Pancreas (tissue), 10 donors: Measurements from ENCODE around the gene C12orf50. TPM values are rescaled to one million over a fixed set of nuclear protein-coding genes. Genes with fewer than 3 reads are reported as not detected.

ENCODE experiments used
- ATAC-seq, 4 donors: fragments of 200-7000 bp; cut with Tn5 transposase; one replicate each; pipeline versions ENCODE4 v1.8.0 to v1.9.1; 2020; ENCODE audit warnings: mild to moderate bottlenecking in 4 of 4, moderate library complexity in 4 of 4
- DNase-seq, 6 donors: peaks; one replicate each; pipeline ENCODE4 v3.0.0-alpha.2; 2020
- FAIRE-seq: peaks from 2 replicates; lab custom pipeline; 2012; peaks lifted over from hg19 to GRCh38; lab: Jason Lieb, UNC
- H3K27ac ChIP-seq, 4 donors: fragments of 200-600 bp; sonication (generic); 1 replicate in 3 of 4; 2 replicates in 1 of 4; pipeline versions ENCODE4 v1.5.0 to v1.8.0; 2020
- H3K27me3 ChIP-seq, 4 donors: fragments of 200-600 bp; one replicate each; pipeline ENCODE4 v1.8.0; 2021
- H3K36me3 ChIP-seq, 3 donors: fragments of 200-600 bp; sonication (generic) in 1 of 3; one replicate each; pipeline versions ENCODE4 v1.5.0 to v1.8.0; 2020 to 2021
- H3K4me1 ChIP-seq, 3 donors: fragments of 200-600 bp; one replicate each; pipeline ENCODE4 v1.8.0; 2021
- H3K4me3 ChIP-seq, 4 donors: fragments of 200-600 bp; sonication (generic) in 2 of 4; one replicate each; pipeline versions ENCODE4 v1.5.0 to v1.8.0; 2020 to 2021
- H3K9me3 ChIP-seq, 4 donors: fragments of 200-600 bp; one replicate each; pipeline ENCODE4 v1.8.0; 2021
- WGBS, 2 donors: extraction: QIAGEN DNeasy Blood & Tissue Kit; methylation state at CpG; one replicate each; pipeline ENCODE4 v1.1.7; 2013; 5-methylcytosine and 5-hydroxymethylcytosine counted together
- intact Hi-C, 3 donors: fragments of 100-400 bp; cut with DNase I; formaldehyde crosslinking; loops; one replicate each; pipeline versions ENCODE4 v1.11.1 to v1.14.2; 2022
- polyA plus RNA-seq, 2 donors: library from polyadenylated mRNA; stranded (reverse); fragments of 200-250 nt; gene quantifications; one replicate each; pipeline ENCODE4 v1.2.3, GENCODE V29; 2013
- total RNA-seq, 6 donors: library from RNA; stranded (reverse); fragmentation: NEBNext Ultra II Directional in 4 of 6; extraction: Animal tissue kit (Norgen Biotek cat#: 25700) in 4 of 6; gene quantifications; one replicate each; pipeline versions ENCODE4 v1.2.1 to v1.2.4, GENCODE V29; 2021 to 2023
- TF ChIP-seq, protein P1 (sequence below), 4 donors: fragments of 200-600 bp; sonication (generic) in 3 of 4; IDR thresholded peaks; one replicate each; pipeline versions ENCODE4 v1.5.0 to v1.8.0; 2021; ENCODE audit warnings: antibody characterized with exemption in 4 of 4
- donor health status: healthy with polysubstance abuse.
- donor health status: DM: no; HTN: no; CAD: no; lungs with moderate emphysema.
- donor health status: DM: no; HTN: no; CAD: no.
- donor health status: control.
- donor health status: control.
- donor health status: Bipolar disorder and iron deficiency.
- donor health status: DM: yes; HTN: yes; CAD: no.
- donor health status: DM: no; HTN: no; CAD: no.
- donor health status: DM: no; HTN: no; CAD: no.
- donor health status: DM: yes; HTN: yes; CAD: no.

C12orf50 gene
- total and polyA plus RNA-seq, 8 donors = 0.05 to 0.12 (median 0.09) TPM; not detected in 5

DNA sequence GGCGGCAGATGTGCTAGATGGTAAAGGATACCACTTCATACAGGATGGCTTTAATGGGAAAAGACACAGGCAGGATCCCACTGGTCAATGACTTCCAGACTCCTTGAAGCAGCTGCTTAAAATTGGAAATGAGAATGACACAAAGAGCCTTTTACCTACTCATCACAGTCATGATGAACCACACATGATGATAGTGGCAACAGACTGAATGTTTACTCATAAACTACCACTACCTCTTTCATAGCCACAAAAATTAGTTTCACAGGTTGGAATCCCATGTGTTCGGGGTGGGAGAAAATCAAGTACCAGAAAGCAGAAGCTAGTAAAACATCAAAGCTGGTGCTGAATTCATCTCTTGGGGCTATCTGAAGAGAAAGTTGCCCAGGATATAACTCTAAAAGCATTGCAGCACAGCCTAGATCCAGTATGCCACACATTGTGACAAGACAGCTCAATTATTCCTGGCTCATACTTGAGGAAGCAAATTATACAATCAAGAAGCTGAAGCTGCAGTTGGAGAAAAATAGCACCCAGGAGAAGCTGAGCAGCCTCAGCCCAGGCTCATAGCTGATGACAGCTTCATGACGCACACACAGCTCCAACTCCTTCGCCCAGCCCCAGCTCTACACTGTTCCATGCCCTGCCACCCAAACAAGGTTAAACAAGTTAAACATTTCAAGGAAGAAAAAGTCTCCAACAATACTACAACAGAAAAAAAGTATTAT, 29.0 kb upstream of the C12orf50 start:
- no peak for FAIRE-seq
- intact Hi-C loops = no loop called here
- WGBS, 2 donors = 94 to 95% methylated on average over 4 of the region's 4 CpGs
- no peak overlapping the region for H3K27ac ChIP-seq
- H3K36me3 ChIP-seq = peaks cover 0 to 3% (median 0%) of the 10 kb centered on the region in 3 donors
- H3K9me3 ChIP-seq = no peaks in the 10 kb centered on the region
- DNase-seq = no peak
- peaks cover 0 to 5% (median 5%) of the 10 kb centered on the region in 3 donors for H3K4me1 ChIP-seq
- TF ChIP-seq, protein P1, sequence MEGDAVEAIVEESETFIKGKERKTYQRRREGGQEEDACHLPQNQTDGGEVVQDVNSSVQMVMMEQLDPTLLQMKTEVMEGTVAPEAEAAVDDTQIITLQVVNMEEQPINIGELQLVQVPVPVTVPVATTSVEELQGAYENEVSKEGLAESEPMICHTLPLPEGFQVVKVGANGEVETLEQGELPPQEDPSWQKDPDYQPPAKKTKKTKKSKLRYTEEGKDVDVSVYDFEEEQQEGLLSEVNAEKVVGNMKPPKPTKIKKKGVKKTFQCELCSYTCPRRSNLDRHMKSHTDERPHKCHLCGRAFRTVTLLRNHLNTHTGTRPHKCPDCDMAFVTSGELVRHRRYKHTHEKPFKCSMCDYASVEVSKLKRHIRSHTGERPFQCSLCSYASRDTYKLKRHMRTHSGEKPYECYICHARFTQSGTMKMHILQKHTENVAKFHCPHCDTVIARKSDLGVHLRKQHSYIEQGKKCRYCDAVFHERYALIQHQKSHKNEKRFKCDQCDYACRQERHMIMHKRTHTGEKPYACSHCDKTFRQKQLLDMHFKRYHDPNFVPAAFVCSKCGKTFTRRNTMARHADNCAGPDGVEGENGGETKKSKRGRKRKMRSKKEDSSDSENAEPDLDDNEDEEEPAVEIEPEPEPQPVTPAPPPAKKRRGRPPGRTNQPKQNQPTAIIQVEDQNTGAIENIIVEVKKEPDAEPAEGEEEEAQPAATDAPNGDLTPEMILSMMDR (IDR thresholded peaks at IDR 0.05) = no peak
- no peak overlapping the region for H3K4me3 ChIP-seq
- no peaks in the 10 kb centered on the region for H3K27me3 ChIP-seq
- peak in 1 of 4 donors; percentile 34 for ATAC-seq

DNA sequence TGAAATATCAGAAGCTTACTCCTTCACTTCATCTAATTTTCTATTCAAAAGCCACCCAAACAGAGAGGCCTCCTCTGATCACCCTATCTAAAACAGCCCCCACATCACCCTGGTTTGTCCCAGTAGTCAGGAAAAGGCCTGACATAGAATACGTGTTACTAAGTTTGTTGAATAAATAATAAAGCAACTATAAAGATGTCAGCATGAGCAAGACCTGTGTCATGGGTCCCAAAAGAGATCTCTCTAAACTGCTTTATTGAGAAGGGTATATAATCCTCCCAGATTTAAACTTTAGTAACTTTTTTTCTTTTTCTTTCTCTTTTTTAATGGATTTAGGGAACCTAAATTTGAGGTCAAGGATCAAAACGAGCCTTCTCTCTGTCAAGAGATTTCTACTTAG, 27.4 kb upstream of the C12orf50 start:
- intact Hi-C loops = no loop called here
- H3K27ac ChIP-seq = no peak overlapping the region
- no peak overlapping the region for H3K4me3 ChIP-seq
- DNase-seq (no peak), FAIRE-seq (no peak), ATAC-seq (no peak)
- WGBS, 2 donors = 59 to 74% methylated on average over 2 of the region's 2 CpGs
- no peaks in the 10 kb centered on the region for H3K9me3 ChIP-seq
- TF ChIP-seq, protein P1 (IDR thresholded peaks at IDR 0.05) = no peak
- H3K4me1 ChIP-seq = peaks cover 0 to 5% (median 5%) of the 10 kb centered on the region in 3 donors
- peaks cover 0 to 2% (median 0%) of the 10 kb centered on the region in 3 donors for H3K36me3 ChIP-seq
- H3K27me3 ChIP-seq = no peaks in the 10 kb centered on the region

DNA sequence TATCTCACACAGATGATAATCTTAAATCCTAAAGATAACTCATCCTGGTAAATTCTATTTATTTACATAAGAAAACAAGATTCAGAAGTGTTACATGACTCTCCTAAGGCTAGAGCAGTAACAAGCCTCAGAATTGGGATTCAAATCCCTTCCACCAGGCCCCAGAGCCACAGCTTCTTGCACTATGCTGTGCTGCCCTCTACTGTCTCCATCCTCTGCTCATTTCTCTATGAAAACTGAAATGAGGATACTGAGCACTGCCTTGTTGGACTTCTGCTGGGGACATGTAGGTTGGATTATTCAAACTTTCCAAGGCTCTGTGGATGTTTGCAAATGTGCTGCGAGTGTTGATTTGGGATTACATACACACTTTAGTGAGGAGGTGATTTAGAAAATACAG, 23.5 kb upstream of the C12orf50 start:
- Histone ChIP-seq H3K4me1 (no peaks in the 10 kb centered on the region), H3K36me3 (peaks cover 0 to 22% (median 14%) of the 10 kb centered on the region in 3 donors), H3K27ac (no peak overlapping the region), H3K4me3 (no peak overlapping the region), H3K9me3 (no peaks in the 10 kb centered on the region), H3K27me3 (no peaks in the 10 kb centered on the region)
- 60 to 76% methylated on average over 1 of the region's 1 CpG for WGBS, 2 donors
- FAIRE-seq (no peak), ATAC-seq (peak; percentile 40 to 74 (median 72)), DNase-seq (peak in 1 of 6 donors; percentile 19)
- TF ChIP-seq, protein P1 (IDR thresholded peaks at IDR 0.05) = no peak
- intact Hi-C loops = no loop called here

DNA sequence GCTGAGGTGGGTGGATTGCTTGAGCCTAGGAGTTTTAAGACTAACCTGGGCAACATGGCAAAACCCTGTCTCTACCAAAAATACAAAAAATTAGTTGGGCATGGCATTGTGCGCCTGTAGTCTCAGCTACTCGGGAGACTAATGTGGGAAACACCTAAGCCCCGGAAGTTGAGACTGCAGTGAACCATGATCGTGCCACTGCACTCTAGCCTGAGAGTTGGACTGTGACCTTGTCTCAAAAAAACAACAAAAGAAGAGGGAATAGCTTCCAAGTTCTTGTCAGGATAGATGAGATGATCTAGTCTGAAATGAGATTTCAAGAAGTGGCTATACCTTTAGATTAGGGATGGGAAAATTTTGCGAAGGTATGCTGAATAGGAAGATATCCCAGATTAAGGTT, 14.8 kb upstream of the C12orf50 start:
- Histone ChIP-seq H3K4me3 (no peak overlapping the region), H3K27ac (no peak overlapping the region), H3K27me3 (no peaks in the 10 kb centered on the region), H3K36me3 (peaks cover 8 to 52% (median 18%) of the 10 kb centered on the region in 3 donors), H3K9me3 (no peaks in the 10 kb centered on the region), H3K4me1 (no peaks in the 10 kb centered on the region)
- intact Hi-C loops = no loop called here
- DNase-seq = no peak
- TF ChIP-seq, protein P1 (IDR thresholded peaks at IDR 0.05) = no peak
- FAIRE-seq = no peak
- 93 to 96% methylated on average over 5 of the region's 5 CpGs for WGBS, 2 donors
- ATAC-seq = no peak

DNA sequence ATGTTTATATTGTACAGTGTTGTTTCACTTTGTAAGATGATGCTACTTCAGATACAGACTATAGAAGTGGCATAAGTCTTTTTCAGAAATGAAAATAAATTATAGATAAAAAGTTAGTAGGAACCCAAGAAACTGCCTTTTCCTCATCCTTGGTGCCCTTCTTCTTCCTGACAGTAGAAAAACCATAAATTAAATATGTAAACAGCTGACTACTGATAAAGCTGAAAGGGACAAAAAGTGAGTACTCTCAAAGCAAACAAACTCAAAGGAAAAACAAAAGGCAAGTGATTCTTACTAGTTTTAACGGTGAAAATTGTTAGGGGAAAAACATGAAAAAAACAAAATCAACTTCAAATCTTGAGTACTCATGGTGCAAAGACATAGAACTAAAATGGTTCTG, 8.6 kb upstream of the C12orf50 start:
- H3K4me1 ChIP-seq = peaks cover 0 to 25% (median 13%) of the 10 kb centered on the region in 3 donors
- ATAC-seq = no peak
- DNase-seq = no peak
- H3K27me3 ChIP-seq = no peaks in the 10 kb centered on the region
- H3K9me3 ChIP-seq = no peaks in the 10 kb centered on the region
- TF ChIP-seq, protein P1 (IDR thresholded peaks at IDR 0.05) = no peak
- WGBS, 2 donors = 49 to 59% methylated on average over 1 of the region's 1 CpG
- H3K36me3 ChIP-seq = no peaks in the 10 kb centered on the region
- no peak overlapping the region for H3K4me3 ChIP-seq
- intact Hi-C loops = no loop called here
- no peak overlapping the region for H3K27ac ChIP-seq
- no peak for FAIRE-seq
